Lower leg skin (tissue), 4 donors: Measurements from ENCODE around the gene LTBP3. TPM values are rescaled to one million over a fixed set of nuclear protein-coding genes. Genes with fewer than 3 reads are reported as not detected.
A peak's percentile ranks its signal among the peaks of the same experiment; 100 is the strongest.

Experiments used
- DNase-seq, 2 donors: peaks; one replicate each; pipeline ENCODE4 v3.0.0-alpha.2; 2019; ENCODE audit warnings: low spot score in 2 of 2
- H3K4me3 ChIP-seq: fragments of 200-600 bp; sonication (generic); 2 replicates; pipeline ENCODE4 v1.5.1; 2017; ENCODE audit warnings: mild to moderate bottlenecking, low read depth; ENCODE audit not compliant: poor library complexity, severe bottlenecking
- CTCF ChIP-seq, 3 donors: fragments of 450-650 bp; IDR thresholded peaks; one replicate each; pipeline ENCODE4 v1.5.1; 2016; ENCODE audit warnings: antibody characterized with exemption in 3 of 3, mild to moderate bottlenecking in 3 of 3, moderate library complexity in 2 of 3
- POLR2A ChIP-seq, 2 donors: fragments of 450-650 bp; IDR thresholded peaks; one replicate each; pipeline ENCODE4 v1.6.1; 2016 to 2017; ENCODE audit warnings: antibody characterized with exemption in 2 of 2, mild to moderate bottlenecking in 1 of 2, moderate library complexity in 1 of 2
- WGBS, 2 donors: methylation state at CpG; one replicate each; pipeline ENCODE4 v1.1.5; 2018; 5-methylcytosine and 5-hydroxymethylcytosine counted together
- intact Hi-C: fragments of 100-400 bp; cut with DNase I; formaldehyde crosslinking; loops from one replicate; pipeline ENCODE4 v1.15.0; 2023; ENCODE audit warnings: low total_unique reads
- total RNA-seq, 4 donors: library from RNA; depleted of rRNA; stranded (reverse); fragments of >200 nt; gene quantifications; one replicate each; pipeline ENCODE4 v1.1.0, GENCODE V29; 2016

LTBP3 gene
- total RNA-seq, 4 donors from 2014 or later = 71.9 to 113 (median 100) TPM

- 38 to 65% methylated on average over 2 to 5 of the region's 5 CpGs for WGBS, 2 donors
- intact Hi-C loops = no loop called here
- TF ChIP-seq CTCF (IDR thresholded peaks at IDR 0.05) = no peak
- no peak for TF ChIP-seq POLR2A (IDR thresholded peaks at IDR 0.05)
- DNase-seq = no peak
- H3K4me3 ChIP-seq = no peak overlapping the region
Measured at GRCh38 chr11:65559535-65559934, 1.4 kb upstream of the LTBP3 start.

- TF ChIP-seq POLR2A (IDR thresholded peaks at IDR 0.05) = no peak
- TF ChIP-seq CTCF (IDR thresholded peaks at IDR 0.05) = no peak
- no peak overlapping the region for H3K4me3 ChIP-seq
- peak in 1 of 2 donors; percentile 91 for DNase-seq
- intact Hi-C loops = no loop called here
- 34 to 43% methylated on average over 19 of the region's 19 CpGs for WGBS, 2 donors
Measured at GRCh38 chr11:65558930-65559509, 861 bp upstream of the LTBP3 start.

GRCh38 chr11:65557280-65558001, 718 bp downstream of the LTBP3 start:
- no peak for TF ChIP-seq POLR2A (IDR thresholded peaks at IDR 0.05)
- no peak for TF ChIP-seq CTCF (IDR thresholded peaks at IDR 0.05)
- intact Hi-C loops = no loop called here
- DNase-seq = no peak
- H3K4me3 ChIP-seq = peak overlapping the region; percentile 20
- WGBS, 2 donors = 7 to 10% methylated on average over 11 to 26 of the region's 47 CpGs

- intact Hi-C loops = no loop called here
- DNase-seq = no peak
- no peak overlapping the region for H3K4me3 ChIP-seq
- WGBS, 2 donors = 74 to 76% methylated on average over 12 of the region's 12 CpGs
- TF ChIP-seq CTCF (IDR thresholded peaks at IDR 0.05) = no peak
Measured at GRCh38 chr11:65556470-65557279, 1.5 kb downstream of the LTBP3 start.

- no peak overlapping the region for H3K4me3 ChIP-seq
- peak in 1 of 2 donors; percentile 91 for DNase-seq
- WGBS, 2 donors = 20 to 42% methylated on average over 5 to 6 of the region's 6 CpGs
Measured at GRCh38 chr11:65555693-65556231, 2.4 kb downstream of the LTBP3 start.

More at GRCh38 chr11:65555693-65556231, 2.4 kb downstream of the LTBP3 start:
- intact Hi-C loops = no loop called here
- TF ChIP-seq CTCF (IDR thresholded peaks at IDR 0.05) (no peak), POLR2A (IDR thresholded peaks at IDR 0.05) (no peak)
